K562 (cell line): ENCODE results near the gene ABHD1. TPM values are rescaled to one million over a fixed set of nuclear protein-coding genes. Genes with fewer than 3 reads are reported as not detected.
A peak's percentile ranks its signal among the peaks of the same experiment; 100 is the strongest.

ENCODE experiments used
- AFF1 ChIP-seq, 2 experiments: fragments of 450-650 bp; IDR thresholded peaks; 2 replicates each; pipeline ENCODE4 v1.6.1; 2018; ENCODE audit warnings: mild to moderate bottlenecking in 2 of 2, low read depth in 1 of 2; ENCODE audit not compliant: partially characterized antibody in 2 of 2
- ARID2 ChIP-seq: fragments of 450-650 bp; IDR thresholded peaks from 2 replicates; pipeline ENCODE4 v1.6.1; 2017; ENCODE audit warnings: antibody characterized with exemption, mild to moderate bottlenecking
- CREM ChIP-seq: IDR thresholded peaks from 2 replicates; pipeline ENCODE4 v1.6.1; 2014; ENCODE audit warnings: antibody characterized with exemption, low read depth
- MNT ChIP-seq, 2 experiments: fragments of 450-650 bp; conservative IDR thresholded peaks; 2 replicates each; pipeline ENCODE4 v1.6.1; 2017; ENCODE audit warnings: mild to moderate bottlenecking in 2 of 2, moderate library complexity in 2 of 2
- PRDM10 ChIP-seq: fragments of 450-650 bp; IDR thresholded peaks from 2 replicates; pipeline ENCODE4 v1.6.1; 2018; ENCODE audit not compliant: partially characterized antibody
- PTRF ChIP-seq: fragments of 450-650 bp; IDR thresholded peaks from 2 replicates; pipeline ENCODE4 v1.6.1; 2016; ENCODE audit warnings: mild to moderate bottlenecking, missing genetic modification characterization, missing compliant biosample characterization
- SRF ChIP-seq, 2 experiments: fragments of 250-450, 450-650 bp in 1 of 2; sonication (Bioruptor Pico) in 1 of 2; sonication (generic) in 1 of 2; formaldehyde crosslinking; IDR thresholded peaks; 2 replicates each; pipeline versions ENCODE4 v1.5.0 to v1.5.1; 2020 to 2022; ENCODE audit warnings: mild to moderate bottlenecking in 1 of 2, missing genetic modification reagents in 1 of 2
- SUPT5H ChIP-seq: fragments of 450-650 bp; IDR thresholded peaks from 2 replicates; pipeline ENCODE4 v1.6.1; 2016
- TFAP4 ChIP-seq: sonication (generic); formaldehyde crosslinking; IDR thresholded peaks from 2 replicates; pipeline ENCODE4 v1.8.0; 2022; ENCODE audit warnings: missing genetic modification reagents, mild to moderate bottlenecking, moderate library complexity, borderline replicate concordance
- ZNF592 ChIP-seq: fragments of 450-650 bp; IDR thresholded peaks from 2 replicates; pipeline ENCODE4 v1.6.1; 2017; ENCODE audit warnings: antibody characterized with exemption, mild to moderate bottlenecking
- polyA plus RNA-seq, 8 experiments: library from polyadenylated mRNA; depleted of rRNA in 4 of 8; stranded (reverse) in 5 of 8; unstranded in 3 of 8; fragments of >200 nt; fragmentation: Nextera tagmentation in 2 of 8; fragmentation: Illumina TruSeq in 1 of 8; extraction: Ambion mirVana in 2 of 8; extraction: Trizol in 1 of 8; gene quantifications; 2 replicates each; pipeline versions ENCODE4 v1.2.1 to v1.2.3, GENCODE V29; 2011 to 2014; ENCODE audit warnings: inconsistent platforms in 1 of 8, missing spikeins in 1 of 8
- total RNA-seq, 7 experiments: library from RNA; depleted of rRNA in 6 of 7; stranded (reverse); fragments of >200 nt in 6 of 7; fragmentation: Illumina TruSeq in 2 of 7; extraction: Trizol in 2 of 7; gene quantifications; 2 replicates each; pipeline versions ENCODE4 v1.2.1 to v1.2.3, GENCODE V29; 2011 to 2021; ENCODE audit warnings: low replicate concordance in 1 of 7

The ABHD1 gene
- total and polyA plus RNA-seq, 9 of the 15 experiments (the other 6 are each of a cell fraction or from before 2014, with no cell fraction given), result 0.10 to 0.16 (median 0.11) TPM; not detected in 5

- TF ChIP-seq PRDM10 (peak; percentile 20), PTRF (no peak), SUPT5H (no peak), TFAP4 (CRISPR knock-in tag) (peak; percentile 29; the same call in 1 of the 2 replicates), ARID2 (no peak), MNT (conservative IDR thresholded peaks at IDR 0.05) (0 out of 4 replicates have a peak, but pooled peaks of 1 of the 2 experiments have one; percentile 34), AFF1 (IDR thresholded peaks at IDR 0.05; ENCODE audit: low read depth in 1 of 2, partially characterized antibody in 2 of 2) (peak in 1 of 2 experiments; percentile 96), CREM (peak; percentile 44), SRF (CRISPR knock-in tag; IDR thresholded peaks at IDR 0.05) (0 out of 4 replicates have a peak, but pooled peaks of 1 of the 2 experiments have one; percentile 37), ZNF592 (peak; percentile 86)
Measured at GRCh38 chr2:27095745-27096651, 27.6 kb upstream of the ABHD1 start (continued).
